Measurements from ENCODE around the gene EXOC3.

EXOC3 gene

DNA sequence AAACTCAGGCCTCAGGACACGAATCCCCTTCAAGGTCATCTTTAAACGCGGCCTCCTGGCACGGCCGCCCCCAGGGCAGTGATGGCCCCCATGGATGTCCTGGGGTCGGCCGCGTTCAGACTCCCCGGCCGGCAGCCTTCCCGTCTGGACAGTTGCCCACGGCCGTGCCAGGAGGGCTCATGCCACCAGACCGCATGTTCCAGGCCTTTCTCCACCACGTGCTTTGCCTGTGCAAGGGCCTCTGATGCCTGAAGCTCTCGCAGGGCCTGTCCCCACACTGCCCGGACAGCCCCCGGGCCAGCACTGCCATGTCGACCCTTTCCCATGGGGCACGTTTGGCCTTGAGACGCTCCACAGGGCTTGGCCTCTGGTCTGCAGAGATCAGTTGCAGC is 46.7 kb downstream of the EXOC3 start:
- DNase-seq: no peak

DNA sequence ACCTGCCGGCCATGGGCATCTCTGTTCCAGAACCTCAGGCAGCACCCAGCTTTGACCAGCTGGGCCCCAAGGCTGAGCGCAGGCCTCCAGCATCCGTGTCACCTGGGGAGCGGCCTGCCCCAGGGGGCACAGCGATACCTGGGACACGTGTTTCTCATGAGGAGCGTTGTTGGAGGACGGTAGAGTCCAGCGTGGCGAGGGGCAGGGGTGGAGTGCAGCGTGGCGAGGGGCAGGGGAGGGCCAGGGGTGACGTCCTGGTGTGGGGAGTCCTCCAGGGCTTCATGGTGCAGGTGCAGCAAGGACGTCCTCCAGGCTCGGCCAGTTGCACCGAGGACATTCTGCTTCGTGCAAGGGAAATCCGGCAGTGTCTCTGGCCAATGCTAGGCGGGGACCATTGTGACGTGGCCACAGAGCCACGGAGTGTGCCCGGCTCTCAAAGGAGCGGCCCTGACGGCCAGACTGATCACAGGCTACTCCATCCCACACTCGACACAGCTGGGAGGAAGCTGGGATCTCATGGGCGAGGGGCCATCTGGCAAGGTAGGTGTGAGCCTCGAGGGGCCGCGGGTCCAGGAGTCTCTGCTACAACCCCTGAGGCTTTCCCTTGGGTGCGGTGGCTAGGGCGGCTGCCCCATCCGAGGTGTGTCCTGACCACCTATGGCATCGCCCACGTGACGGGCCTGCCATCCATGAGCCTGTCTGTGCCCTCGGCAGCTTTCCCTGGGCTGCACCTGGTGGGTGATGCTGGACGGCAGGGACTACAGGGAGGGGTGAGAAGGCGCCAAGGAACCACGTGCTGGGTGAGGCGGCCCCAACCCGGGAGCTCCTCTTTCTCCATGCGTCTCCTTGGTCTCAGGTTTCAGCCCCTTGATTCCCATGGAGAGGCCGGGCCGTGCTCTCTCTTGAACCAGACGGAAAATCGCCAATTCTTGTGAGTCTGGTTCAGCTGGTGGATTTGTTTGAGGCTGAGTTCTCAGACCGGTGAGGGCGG is 47.4 kb downstream of the EXOC3 start:
- DNase-seq: no peak

DNA sequence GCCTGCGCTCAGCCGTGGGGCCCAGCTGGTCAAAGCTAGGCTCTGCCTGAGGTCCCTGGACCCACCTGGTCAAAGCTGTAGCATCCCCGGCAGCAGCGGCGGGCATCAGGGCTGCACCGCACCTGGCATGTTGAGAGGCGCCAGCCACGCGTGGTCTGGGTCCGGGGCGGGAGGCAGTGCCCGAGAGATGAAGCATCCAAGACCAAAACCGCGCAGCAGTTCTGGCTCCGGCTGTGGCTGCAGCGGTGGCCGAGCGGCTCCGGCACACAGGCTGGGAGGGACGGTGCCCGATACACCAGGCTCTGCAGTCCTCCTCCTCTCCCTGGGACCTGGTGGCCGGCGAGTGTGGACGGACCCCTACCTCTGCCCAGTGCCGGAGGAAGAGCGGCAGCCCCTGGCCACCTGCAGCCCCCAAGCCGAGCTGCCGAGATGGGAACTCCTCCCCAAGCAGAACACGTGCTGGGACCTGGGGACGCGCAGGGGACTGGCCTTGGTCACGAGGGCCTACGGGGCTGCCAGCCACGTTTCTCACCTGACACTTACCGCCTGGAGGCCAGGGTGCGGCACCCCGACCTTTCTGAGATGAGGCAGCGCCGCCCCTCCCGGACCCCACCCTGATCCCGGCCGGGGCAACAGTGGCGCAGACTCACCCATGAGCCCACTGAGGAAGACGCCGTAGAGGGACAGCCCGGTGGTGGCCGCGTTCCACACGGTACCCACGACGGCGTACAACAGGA is 48.3 kb downstream of the EXOC3 start:
- no peak for DNase-seq

DNA sequence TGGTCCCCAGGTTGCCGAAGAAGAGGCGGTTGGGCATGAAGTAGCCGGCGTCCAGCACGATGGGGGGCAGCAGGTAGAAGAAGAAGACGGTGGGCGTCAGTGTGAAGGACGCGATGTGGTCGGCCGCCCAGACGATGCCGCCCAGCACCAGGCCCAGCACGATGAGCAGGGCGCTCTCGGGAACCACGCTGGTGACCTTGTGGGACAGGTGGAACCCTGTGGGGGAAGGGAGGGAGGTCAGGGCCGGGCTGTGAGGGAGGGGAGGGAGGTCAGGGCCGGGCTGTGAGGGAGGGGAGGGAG is 48.8 kb downstream of the EXOC3 start:
- DNase-seq: no peak

DNA sequence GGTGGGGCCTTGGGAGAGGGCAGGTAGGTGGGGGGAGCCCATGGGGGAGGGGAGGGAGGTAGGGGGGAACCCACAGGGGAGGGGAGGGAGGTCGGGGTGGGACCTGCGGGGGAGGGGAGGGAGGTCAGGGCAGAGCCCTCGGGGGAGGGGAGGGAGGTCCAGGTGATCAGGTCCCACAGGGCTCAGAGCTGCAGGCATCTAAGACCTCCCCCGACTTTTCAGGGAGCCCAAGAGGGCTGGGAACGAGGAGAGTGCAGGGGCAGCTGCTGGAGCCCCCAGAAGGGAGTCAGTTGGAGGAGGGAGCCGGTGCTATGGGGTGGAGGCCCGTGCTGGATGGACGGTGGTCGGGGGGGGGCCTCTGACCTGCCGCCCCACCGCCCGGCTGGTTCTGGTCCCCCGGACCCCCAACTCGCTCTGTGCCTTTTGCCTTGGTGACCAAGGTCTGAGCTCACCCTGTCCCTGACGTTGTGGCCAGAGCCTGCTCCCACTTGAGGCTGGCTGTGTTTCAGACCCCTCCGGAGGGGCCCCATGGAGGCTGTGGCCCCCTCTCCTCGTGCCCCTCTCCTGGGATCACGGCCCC is 49.4 kb downstream of the EXOC3 start:
- no peak for DNase-seq

DNA sequence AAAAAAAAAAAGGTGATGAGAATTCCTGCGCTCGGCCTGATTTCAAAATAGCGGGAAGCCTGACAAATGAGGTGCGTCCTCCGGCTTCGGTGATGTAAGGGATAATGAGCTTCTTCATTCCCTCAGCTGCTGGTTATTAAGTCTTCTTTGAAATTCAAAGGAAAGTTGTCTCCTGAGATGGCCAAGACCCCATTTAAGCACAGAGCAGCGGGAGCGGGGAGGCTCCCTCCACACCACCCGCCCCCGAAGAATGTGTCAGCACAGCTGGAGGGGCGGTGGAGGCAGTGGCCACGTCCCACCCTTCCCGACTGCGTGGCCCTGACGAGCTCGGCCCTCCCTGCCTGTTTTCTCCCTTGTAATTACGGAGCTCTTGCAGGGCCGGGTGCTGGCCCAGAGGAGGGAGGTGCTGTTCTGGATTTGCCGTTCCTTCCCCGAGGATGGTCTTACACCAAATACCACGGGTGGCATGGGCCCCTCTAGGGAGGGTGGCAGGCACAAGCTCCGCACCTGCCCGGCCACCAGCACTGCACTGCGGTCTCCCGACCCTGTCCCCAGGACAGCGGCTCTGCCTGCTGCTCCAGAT is 50.2 kb downstream of the EXOC3 start:
- no peak for DNase-seq

DNA sequence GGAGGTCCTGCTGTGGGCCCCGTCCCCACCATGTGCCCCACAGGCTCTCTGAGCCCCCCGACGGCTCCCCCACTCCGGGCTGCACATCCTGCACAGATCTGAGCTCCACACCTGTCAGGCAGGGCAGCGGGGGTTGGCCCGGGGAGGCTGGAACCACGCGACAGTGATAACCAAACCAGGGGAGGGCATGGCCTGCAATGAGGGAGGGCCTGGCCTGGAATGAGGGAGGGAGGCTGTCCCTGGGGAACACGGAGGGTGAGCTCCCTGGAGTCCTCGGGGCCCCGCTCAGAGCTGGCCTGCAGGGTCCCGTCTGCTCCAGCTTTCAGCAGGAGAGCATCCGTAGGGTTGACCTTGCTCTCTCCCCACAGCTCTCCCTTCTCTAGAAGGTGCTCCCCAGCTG is 50.8 kb downstream of the EXOC3 start:
- no peak for DNase-seq

DNA sequence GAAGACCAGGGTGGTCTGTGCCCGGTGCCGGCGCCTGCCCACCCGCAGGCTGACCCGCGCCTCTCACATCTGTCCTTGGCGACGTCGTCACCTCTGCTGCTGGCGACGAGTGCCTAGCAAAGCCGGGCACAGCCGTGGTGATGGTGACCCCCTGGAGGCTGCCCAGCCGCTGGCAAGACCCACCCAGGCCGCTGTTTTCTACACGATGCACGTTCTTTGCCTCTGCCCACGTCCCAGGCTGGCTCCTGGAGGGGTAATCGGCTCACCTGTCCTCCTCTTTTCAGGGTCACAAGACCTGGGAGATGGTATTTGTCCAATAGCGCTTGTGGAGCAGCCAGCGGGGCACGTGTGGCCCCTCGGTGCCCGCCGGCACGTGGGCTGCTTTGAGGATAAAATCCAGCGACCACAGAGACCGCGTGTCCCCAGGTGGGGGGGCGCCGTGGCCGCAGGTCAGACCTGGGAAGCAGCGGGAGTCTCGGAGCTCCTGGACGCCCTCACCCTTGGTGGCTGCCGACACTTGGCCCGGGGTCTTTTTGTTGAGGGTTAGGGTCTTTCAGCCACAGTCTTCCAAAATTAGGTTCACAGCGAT is 51.8 kb downstream of the EXOC3 start:
- no peak for DNase-seq

DNA sequence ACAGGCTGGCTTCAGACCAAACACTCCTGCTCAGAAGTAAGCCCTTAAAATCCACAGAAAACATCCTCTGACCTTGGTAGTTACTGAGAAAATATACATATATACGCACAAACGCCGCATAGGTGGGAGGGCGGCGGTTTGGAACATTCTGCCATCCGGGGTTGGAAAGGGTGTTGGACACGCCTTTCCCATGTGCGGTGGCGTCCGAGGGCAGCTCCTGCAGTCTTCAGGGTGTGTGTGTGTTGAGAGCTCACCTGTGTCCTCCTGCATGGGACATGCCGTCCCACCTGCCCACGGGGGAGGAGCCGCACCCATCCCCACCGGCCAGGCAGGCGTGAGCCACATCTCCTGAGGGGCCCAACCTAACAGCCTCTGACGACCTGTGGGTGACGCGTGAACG is 53.1 kb downstream of the EXOC3 start:
- DNase-seq: no peak

DNA sequence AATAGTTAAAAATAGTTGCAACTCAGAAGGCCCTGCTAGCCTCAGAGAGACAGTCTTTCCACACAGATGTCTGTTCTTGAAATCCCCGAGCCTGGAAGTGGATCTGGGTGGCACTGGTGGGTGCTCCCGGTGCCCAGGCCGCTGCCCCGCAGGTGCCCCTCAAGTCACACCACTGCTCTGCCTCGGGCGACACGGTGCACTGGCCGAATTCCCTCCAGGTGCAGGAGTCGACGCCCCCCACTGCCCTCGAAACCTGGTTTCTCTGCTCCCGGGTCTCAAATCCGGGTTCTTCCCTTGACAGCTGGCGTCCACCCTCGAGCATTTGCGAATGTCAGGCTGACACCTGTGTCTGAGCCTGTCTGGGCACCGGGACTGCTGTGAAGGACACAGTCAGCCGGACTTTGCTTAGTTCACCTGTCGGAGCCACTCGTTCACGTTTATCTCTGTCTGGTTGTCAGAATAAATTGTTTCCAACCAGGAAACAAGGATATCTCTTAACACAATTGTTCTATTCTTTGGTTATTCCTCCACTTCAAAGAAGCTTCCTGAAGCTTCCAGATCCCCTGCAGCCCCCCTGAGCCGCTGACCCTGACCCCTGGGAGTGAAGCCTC is 54.2 kb downstream of the EXOC3 start:
- no peak for DNase-seq

DNA sequence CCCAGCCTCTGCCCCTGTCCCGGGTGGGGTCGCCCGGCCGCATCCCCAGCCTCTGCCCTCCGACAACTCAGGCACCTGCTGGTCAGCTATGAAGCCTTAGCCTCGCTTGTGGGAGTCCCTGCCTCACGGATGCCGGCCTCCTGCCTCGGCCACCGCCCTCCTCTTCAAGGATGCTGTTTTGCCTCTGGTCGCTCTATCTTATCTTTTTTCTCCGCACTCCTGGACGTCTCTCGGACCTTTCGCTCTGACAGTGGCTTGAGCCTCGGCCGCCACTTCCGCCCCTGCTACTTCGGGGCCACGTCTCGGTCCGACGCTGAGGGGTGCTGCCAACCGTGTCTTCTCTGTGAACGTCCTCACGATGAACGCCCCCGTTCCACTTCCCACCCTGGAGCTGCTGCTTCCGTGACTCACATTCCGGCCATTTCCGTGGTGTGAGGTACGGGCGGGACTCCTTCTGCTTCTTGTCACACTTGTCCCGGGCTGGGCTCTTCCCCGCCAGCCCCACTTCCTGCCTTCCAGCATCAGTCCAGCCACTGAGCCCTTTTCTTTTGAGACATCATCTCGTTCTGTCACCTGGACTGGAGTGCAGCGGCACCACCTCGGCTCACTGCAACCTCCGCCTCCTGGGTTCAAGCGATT is 55.0 kb downstream of the EXOC3 start:
- DNase-seq: no peak

DNA sequence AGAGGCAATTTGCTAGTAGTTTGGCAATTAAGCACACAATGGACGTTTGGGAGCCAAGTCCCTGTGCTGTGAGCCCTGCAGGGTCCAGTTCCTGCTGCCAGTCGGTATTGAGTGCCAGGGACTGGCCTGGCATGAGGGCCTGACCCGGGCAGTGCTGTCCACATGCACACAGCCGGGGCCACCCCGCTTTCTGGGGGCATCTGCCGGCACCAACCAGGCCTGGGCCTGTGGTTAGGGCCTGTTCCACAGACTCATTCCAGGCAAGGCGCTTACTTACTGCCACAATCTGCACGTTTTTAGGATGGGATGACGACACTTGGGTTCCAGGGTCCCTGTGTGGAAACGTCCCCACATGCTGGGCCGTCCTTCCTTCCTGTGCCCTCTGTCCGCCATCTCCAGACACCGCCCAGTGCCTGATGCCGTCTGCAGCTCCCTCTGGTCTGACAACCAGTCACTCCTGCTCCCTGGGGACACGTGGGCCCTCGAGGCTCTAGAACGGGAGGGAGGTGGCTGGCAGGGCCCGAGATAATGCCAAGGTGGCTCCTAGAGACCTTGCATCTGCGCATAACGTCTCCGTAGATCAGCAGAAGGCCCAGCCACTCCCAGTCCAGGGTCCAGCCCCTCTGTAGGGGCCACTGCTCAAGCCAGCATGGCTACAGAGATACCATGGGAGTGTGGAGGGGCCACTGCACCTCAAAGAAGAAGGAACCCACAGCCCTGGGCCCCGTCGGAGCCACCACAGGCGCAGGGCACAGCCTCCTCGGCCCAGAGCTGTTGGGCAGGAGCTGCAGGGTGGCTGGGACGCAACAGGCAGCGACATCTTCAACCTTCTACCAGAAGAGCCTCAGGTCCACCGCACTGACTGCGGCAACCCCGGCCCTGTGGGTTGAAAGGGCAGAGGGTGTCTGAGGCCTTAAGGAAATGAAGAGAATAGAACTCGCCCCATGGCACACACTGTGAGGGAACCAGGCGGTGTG is 56.5 kb downstream of the EXOC3 start:
- no peak for DNase-seq

DNA sequence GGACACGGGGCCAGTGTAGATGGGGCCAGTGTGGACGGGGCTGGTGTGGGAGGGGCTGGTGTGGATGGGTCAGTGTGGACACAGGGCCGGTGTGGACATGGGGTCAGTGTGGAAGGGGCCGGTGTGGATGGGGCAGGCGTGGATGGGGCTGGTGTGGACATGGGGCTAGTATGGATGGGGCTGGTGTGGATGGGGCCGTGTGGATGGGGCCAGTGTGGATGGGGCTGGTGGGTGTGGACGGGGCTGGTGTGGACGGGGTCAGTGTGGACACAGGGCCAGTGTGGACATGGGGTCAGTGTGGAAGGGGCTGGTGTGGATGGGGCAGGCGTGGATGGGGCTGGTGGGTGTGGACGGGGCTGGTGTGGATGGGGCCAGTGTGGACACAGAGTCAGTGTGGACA is 57.5 kb downstream of the EXOC3 start:
- DNase-seq: no peak

DNA sequence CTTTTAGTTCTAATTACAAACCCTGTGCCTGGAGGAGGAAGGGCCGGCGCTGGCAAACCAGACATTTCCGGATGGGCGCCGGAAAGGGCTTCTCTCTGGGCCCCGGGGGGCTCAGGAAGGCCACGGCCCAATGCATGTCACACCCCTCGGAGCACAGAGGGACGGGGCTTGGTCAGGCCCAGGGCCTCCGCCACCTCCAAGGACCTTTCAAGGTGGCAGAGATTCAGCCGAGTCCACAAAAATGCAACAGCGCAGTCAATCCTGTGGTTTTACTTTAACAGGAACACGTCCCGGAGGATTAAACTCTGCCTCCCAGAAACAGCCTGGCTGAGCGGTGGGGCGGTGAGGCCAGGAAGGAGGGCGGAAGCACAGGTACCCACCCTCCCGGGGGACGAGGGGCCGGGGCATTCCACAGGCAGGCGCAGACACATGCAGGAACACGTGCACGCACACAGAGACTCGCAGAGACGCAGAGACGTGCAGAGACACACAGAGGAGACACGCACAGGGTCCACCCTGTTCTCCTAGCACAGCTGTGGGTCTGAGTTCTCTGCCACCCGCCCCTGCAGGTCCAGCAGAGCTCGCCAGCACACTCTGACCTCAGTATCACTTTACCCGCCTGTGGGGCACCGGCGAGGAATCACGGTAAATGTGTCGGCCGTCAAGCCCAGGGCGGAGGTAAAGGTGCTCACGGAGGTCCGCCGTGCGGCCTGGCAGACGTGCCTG is 58.3 kb downstream of the EXOC3 start:
- DNase-seq: no peak

DNA sequence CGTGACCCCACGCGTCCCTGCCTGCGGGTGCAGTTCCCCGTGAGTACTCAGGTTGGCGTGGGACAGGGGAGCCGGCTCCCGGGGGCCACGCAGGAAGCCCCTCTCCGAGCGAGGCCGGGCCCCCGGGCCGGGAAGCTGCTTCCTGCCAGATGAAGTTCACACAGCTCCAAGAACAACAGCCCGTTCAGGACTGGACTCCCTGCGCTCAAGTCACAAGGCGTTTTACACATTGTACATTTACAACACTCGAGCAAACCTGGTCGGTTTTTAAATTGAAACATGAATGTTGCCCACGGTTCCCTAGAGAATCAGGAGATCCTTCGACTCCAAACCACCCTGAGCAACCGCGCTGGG is 58.8 kb downstream of the EXOC3 start:
- DNase-seq: no peak

DNA sequence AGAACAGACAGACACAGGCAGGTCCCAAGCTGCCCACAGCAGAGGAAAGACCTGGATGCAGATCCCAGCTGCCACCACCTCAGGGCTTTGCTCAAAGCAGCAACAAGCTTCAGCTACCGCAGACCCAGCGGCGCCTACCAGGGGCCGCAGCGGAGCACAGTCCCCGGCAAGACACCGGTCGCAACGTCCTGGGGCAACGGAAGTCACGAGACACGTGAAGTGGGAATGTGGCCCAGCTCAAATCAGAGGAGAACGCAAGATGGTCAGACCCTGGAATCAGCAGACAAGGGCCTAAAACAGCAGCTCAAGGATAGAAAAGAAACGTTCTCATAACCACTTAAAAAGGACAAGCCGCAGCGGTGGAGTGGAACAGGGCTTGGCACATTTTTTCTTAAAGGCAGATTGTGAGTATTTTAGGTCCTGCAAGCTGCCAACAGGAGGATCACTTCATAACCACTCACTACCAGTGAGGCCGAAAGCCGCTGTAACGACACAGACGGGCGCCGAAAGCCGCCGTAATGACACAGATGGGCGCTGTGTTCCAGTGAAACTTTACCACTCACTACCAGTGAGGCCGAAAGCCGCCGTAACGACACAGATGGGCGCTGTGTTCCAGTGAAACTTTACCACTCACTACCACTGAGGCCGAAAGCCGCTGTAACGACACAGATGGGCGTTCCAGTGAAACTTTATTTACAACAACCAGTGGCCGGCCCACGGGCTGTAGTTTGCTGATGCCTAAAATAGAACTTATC is 59.5 kb downstream of the EXOC3 start:
- DNase-seq: no peak

DNA sequence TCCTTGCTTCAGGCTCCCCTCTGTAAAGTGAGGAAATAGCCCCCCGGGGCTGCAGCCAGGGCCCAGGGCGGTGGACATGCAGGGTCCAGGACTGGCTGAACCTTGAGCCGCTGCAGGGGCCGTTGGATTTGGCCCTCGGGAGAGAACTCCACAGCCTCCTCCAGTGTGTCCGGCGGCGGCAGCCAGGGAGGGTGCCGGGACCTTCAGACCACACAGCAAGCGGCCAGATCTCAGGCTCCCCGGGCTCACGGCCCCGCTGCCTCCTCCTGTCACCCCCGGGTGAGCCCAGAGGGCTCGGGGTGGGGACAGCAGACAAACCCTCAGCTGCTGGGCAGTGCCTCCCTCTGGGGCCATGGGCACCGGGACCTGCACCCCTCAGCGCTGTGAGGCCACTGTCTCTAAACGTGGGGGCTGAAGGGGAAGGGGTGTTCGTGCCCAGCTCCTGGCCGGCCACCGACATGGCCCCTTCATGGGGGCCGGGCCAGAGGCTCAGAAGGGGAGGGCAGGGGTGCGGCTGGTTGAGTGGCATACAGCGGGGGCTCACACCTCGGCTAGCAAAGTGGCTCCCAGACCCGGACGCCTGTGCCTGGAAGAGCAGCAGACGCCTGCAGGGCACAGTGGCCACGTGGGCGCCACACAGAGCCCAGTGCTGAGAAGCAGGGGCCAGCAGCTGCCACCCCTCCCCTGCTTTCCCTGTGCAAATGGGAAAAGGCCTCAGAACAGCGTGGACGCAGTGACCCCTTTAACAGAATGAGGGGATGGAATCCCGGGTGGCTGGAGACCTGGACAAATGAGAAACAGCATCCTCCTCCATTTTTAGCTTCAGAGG is 61.6 kb downstream of the EXOC3 start:
- DNase-seq: no peak

DNA sequence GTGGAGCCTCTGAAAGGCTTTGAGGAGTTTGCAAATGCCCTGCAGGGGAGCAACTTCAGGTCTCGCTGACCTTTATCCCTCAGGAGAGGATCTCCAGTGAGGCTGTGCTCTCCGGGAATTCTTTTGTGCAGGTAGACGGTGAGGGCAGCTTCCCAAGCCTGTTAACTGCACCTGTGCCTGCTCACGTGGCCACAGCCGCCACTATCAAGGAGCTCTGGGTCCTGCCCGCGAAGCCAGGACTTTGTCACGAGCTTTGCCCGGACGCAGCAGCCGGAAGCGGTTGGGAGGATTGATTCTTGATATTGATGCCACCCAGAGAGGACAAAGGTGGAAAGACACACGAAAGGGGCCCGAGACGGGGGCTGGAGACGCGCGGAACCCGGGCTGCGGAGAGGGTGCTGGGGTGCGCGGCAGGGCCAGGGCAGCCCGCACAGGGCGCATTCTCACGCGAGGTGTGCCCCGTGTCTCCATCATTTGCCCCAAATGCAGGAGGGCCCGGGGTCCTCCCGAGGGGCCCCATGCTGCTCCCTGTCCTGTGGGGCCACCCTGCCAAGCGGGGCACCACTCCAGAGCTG is 63.1 kb downstream of the EXOC3 start:
- DNase-seq: no peak

All from stimulated activated CD4-positive, alpha-beta T cell treated with anti-CD3 and anti-CD28 coated beads, Interleukin-4, amount 100 ng/mL, for 1 hour (primary cell).